Small intestine (tissue), 7 donors: ENCODE measurements around the gene LIPC. TPM values are rescaled to one million over a fixed set of nuclear protein-coding genes. Genes with fewer than 3 reads are reported as not detected.

Experiments
- DNase-seq, 2 donors: peaks; one replicate each; pipeline versions ENCODE4 v3.0.0 to v3.0.0-alpha.2; 2013
- FAIRE-seq: peaks from 2 replicates; lab custom pipeline; 2012; peaks lifted over from hg19 to GRCh38; lab: Jason Lieb, UNC
- H3K27ac ChIP-seq, 3 donors: one replicate each; pipeline ENCODE4 v1.5.1; 2013; ENCODE audit warnings: low read length in 2 of 3, mild to moderate bottlenecking in 2 of 3, control low read depth in 1 of 3, inconsistent platforms in 1 of 3, low read depth in 1 of 3, moderate library complexity in 1 of 3
- H3K27me3 ChIP-seq, 3 donors: one replicate each; pipeline ENCODE4 v1.6.1; 2013; ENCODE audit warnings: low read length in 3 of 3, inconsistent platforms in 1 of 3; ENCODE audit not compliant: control insufficient read depth in 3 of 3, insufficient read depth in 3 of 3
- H3K36me3 ChIP-seq, 3 donors: one replicate each; pipeline ENCODE4 v1.6.1; 2013; ENCODE audit warnings: low read length in 3 of 3, inconsistent platforms in 1 of 3, low read depth in 1 of 3, mild to moderate bottlenecking in 1 of 3, moderate library complexity in 1 of 3; ENCODE audit not compliant: control insufficient read depth in 3 of 3, insufficient read depth in 2 of 3
- H3K4me1 ChIP-seq, 3 donors: one replicate each; pipeline ENCODE4 v1.6.1; 2013; ENCODE audit warnings: low read length in 2 of 3, inconsistent platforms in 1 of 3, low read depth in 1 of 3, mild to moderate bottlenecking in 1 of 3, moderate library complexity in 1 of 3; ENCODE audit not compliant: control insufficient read depth in 3 of 3, insufficient read depth in 2 of 3
- H3K4me3 ChIP-seq, 3 donors: one replicate each; pipeline ENCODE4 v1.5.1; 2013; ENCODE audit warnings: low read length in 3 of 3, control low read depth in 1 of 3, inconsistent platforms in 1 of 3, low read depth in 1 of 3, mild to moderate bottlenecking in 1 of 3, moderate library complexity in 1 of 3
- H3K9me3 ChIP-seq, 2 donors: one replicate each; pipeline ENCODE4 v1.6.1; 2013; ENCODE audit warnings: low read depth in 1 of 2, low read length in 1 of 2; ENCODE audit not compliant: control insufficient read depth in 2 of 2, insufficient read depth in 1 of 2
- WGBS, 3 donors: extraction: QIAGEN DNeasy Blood & Tissue Kit; methylation state at CpG; one replicate each; pipeline ENCODE4 v1.1.7; 2013; 5-methylcytosine and 5-hydroxymethylcytosine counted together
- polyA plus RNA-seq, 4 donors: library from polyadenylated mRNA; stranded (reverse) in 3 of 4; unstranded in 1 of 4; fragments of 200-250 nt in 3 of 4; fragments of 120-200 nt in 1 of 4; gene quantifications; one replicate each; pipeline versions ENCODE4 v1.2.1 to v1.2.3, GENCODE V29; 2013
- donor health status: healthy with polysubstance abuse.
- donor health status: control.
- donor health status: control.
- donor health status: Bipolar disorder and iron deficiency.
- donor health status: healthy.

Gene LIPC
- polyA plus RNA-seq, 4 donors: 0.07 to 2.0 (median 1.2) TPM

DNA sequence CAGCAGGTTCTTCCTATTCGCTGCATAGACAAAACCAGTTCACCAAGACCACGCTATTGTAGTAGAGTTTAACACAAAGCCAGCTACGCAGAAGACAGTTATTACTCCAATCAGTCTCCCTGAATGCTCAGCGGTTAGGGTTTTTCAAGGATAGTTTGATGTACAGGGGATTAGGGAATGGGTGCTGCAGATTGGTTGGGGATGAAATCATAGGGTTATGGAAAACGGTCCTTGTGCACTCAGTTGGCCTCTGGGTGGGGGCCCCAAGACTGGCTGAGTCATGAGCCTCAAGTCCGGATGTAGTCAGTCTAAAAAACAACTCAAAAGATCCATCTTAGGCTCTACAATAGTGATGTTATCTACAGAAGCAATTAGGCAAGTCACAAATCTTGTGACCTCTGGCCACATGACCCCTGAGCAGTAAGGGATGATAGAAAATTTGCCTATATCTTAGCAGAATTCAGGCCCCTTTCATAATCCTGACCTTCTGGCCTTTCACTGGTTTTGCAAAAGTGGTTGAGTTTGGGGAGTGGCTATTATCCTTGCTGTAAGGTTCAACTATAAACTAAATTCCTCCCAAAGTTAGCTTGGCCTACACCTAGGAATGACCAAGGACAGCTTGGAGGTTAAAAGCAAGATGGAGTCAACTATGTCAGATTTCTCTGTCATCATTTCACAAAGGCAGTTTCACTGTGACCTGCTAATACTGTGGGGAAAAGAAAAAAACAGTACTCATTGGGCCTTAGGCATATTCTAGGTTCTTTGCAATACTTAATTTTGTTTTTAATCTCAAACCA is 57.7 kb downstream of the LIPC start:
- H3K27ac ChIP-seq: no peak overlapping the region
- H3K9me3 ChIP-seq: peaks cover 0 to 17% of the 10 kb centered on the region in 2 donors
- no peaks in the 10 kb centered on the region for H3K27me3 ChIP-seq
- no peak overlapping the region for H3K4me3 ChIP-seq
- 90 to 97% (median 93%) methylated on average over 6 of the region's 6 CpGs for WGBS, 3 donors
- H3K4me1 ChIP-seq: no peaks in the 10 kb centered on the region
- DNase-seq (no peak), FAIRE-seq (no peak)
- no peaks in the 10 kb centered on the region for H3K36me3 ChIP-seq

DNA sequence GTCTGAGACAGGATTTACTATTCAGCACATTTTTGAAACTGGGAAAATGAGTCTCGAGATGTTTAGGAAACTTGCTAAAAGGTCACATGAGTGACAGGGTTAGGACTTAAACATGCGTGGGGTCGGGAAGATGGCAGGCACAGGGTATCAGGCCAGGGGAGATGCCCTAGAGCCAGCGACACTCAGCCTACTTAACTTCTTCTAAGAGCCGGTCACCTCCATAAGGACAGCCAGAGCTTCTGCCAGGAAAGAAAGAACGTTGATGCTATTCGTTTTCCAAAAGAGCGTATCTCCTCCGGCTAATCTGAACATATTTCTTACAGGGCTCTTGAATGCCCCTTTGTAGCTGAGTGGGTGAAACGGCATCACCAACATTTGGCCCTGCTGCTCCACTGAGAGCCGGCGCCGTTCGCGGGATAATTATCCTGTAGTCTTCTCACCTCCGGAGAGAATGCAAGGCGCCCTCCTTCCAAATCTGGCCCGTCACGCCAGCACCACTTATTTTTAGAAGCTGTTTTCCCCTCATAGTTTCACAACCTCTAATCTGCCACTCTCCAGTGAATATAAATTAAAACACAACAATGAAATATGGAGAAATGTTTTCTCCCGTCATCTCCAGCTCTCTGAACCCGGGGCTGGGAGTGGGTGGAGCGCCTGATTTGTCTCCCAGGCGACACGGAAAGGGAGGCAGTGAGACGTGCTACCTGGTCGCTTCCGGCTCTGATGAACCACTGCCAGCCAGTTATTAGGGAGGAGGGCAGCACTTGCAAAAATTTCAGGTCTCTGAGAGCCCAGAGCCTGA is 58.5 kb downstream of the LIPC start:
- no peak for FAIRE-seq
- H3K27me3 ChIP-seq: no peaks in the 10 kb centered on the region
- H3K4me3 ChIP-seq: no peak overlapping the region
- H3K27ac ChIP-seq: no peak overlapping the region
- H3K36me3 ChIP-seq: no peaks in the 10 kb centered on the region
- H3K4me1 ChIP-seq: no peaks in the 10 kb centered on the region
- WGBS, 3 donors: 92 to 97% (median 92%) methylated on average over 27 of the region's 27 CpGs
- peaks cover 0 to 17% of the 10 kb centered on the region in 2 donors for H3K9me3 ChIP-seq
- no peak for DNase-seq

DNA sequence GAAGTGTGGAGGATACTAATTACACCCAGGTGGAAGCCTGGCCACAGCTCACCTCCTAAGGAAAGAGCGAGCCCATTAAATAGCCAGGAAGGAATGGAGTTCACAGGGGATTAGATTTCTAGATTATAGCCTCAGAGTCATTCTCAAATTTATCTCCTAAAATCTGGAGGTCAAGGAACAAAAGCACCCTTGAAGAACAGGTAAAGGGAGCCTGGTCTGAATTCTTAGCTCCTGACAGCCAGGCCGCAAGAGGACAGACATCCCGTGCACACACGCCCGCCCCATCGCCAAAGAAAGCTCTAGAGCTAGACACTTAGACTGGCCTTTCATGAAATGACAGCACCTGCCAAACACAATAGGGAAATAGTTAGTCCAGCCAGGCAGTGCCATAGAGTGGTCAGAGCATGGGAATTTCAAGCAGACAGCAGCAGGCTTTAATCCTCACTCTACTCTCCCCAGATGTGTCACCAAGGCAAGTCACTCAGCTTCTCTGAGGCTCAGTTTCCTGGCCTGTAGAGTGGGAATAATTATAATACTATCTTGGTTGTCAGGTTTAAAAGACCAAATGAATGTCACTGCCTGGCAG is 59.2 kb downstream of the LIPC start:
- H3K36me3 ChIP-seq: no peaks in the 10 kb centered on the region
- 85 to 94% (median 92%) methylated on average over 6 of the region's 6 CpGs for WGBS, 3 donors
- FAIRE-seq (no peak), DNase-seq (no peak)
- no peaks in the 10 kb centered on the region for H3K27me3 ChIP-seq
- H3K27ac ChIP-seq: no peak overlapping the region
- H3K9me3 ChIP-seq: peaks cover 0 to 17% of the 10 kb centered on the region in 2 donors
- no peaks in the 10 kb centered on the region for H3K4me1 ChIP-seq
- no peak overlapping the region for H3K4me3 ChIP-seq

DNA sequence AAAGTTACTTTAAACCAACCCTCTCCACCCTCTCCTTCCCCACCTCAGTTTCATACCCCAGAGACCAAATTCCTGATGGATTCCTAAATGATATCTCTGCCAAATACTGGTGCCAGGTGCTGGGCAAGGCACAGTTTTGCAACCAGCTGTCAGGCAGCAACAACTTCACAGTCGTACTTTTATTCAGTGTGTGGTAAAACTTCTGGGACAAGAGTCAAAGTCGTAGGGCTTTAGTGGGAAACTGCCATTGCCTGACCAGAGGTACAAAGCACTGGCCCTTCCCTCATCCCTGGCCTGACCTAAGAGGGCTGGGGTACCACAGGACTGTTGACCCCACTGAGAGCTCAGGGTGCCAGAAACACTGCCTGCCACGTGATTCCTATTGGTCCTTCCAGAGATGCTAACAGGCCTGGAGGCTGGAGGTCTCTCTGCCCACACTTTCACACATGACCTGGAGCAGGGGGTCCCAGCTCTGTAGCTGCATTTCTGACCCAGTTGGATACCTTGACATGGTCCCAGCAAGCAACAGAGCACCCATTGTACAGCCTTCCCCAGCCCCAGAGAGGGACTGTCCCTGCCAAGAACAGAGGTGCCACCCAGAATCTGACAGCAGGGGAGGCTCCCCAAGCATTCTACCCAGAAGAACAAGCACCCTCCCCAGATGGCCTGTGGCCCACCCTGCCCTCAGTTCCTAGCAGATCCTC is 59.9 kb downstream of the LIPC start:
- Histone ChIP-seq H3K27me3 (no peaks in the 10 kb centered on the region), H3K36me3 (no peaks in the 10 kb centered on the region), H3K4me3 (no peak overlapping the region), H3K9me3 (peaks cover 0 to 17% of the 10 kb centered on the region in 2 donors), H3K27ac (no peak overlapping the region), H3K4me1 (no peaks in the 10 kb centered on the region)
- DNase-seq (no peak), FAIRE-seq (no peak)
- 70 to 84% (median 71%) methylated on average over 3 of the region's 3 CpGs for WGBS, 3 donors

DNA sequence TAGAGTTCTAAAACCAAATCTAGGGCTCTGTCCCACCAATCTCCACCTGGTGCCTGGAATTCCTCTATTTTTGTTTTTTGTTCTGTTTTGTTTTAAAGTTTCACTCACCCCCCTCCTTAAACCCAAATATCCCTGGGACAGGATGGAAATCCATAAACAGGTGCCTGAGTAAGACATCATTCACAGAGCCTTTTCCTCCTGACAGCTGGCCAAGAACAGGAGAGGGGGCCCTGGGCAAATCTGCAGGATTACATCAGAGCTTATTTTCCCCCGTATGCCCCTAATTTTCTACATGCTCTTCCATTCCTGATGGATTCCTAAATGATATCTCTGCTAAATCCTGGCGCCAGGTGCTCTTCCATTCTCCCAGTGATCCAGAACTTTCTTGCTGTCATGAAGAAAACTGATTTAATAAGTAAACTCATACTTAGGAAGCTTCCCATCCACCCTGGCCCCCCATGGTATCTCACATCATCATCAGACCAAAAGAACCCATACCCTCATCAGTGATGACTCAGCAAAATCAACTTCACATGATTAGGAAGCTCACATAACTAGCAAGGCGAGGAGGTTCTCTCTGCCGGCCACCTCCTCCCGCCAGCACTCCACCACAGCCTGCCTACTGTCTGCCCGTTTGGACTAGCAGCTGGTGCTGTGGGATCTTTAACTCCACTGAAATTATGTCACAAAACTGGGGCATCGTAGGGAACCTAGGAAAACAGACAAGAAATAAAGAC is 61.0 kb downstream of the LIPC start:
- 77 to 78% (median 78%) methylated on average over 7 of the region's 7 CpGs for WGBS, 3 donors
- H3K27me3 ChIP-seq: no peaks in the 10 kb centered on the region
- H3K4me1 ChIP-seq: no peaks in the 10 kb centered on the region
- no peak for FAIRE-seq
- H3K27ac ChIP-seq: no peak overlapping the region
- peaks cover 0 to 17% of the 10 kb centered on the region in 2 donors for H3K9me3 ChIP-seq
- no peak overlapping the region for H3K4me3 ChIP-seq
- DNase-seq: no peak
- no peaks in the 10 kb centered on the region for H3K36me3 ChIP-seq

DNA sequence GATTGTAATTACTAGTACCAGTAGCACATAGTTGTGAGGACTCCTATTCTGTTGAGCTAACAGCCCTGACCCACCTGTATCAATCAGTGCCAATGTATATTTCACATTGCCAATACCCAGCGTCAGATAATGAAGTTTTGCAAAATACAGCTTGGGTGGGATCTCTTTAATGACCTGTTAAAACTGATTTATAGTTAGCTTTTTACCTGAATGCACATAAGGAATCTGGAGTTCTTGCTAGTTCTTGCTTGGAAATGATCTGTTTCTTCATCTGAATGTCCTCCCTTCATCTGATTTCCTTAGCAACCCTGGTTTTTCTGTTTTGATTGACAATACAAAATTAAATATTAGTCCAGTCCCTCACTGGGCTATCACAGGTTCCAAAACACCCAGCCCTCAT is 62.8 kb downstream of the LIPC start:
- Histone ChIP-seq H3K27ac (no peak overlapping the region), H3K4me3 (no peak overlapping the region), H3K4me1 (no peaks in the 10 kb centered on the region), H3K27me3 (no peaks in the 10 kb centered on the region), H3K9me3 (peaks cover 0 to 9% of the 10 kb centered on the region in 2 donors), H3K36me3 (no peaks in the 10 kb centered on the region)
- 79 to 97% (median 90%) methylated on average over 1 of the region's 1 CpG for WGBS, 3 donors
- FAIRE-seq: no peak
- DNase-seq: no peak

DNA sequence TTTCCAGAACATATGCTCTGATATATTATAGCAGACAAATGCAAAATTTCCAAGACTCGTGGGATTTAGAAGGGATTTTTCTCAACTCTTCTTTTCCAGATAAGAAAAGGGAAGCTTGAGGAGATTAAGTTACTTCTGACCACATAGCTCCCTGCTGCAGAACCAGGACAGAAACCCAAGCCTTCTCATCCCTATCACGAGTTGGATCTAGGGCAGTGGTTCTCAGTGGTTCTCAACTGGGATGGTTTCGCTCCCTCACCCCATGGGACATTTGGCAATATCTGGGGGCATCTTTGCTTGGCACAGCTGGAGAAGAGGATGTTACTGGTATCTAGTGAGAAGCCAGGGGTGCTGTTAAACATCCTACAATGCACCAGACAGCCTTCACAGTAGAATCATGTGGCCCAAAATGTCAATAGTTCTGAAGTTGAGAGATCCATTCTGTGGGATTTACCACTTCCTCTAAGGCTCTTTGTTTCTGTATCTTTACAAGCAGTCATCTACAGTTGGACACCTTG is 64.2 kb downstream of the LIPC start:
- no peak overlapping the region for H3K27ac ChIP-seq
- H3K4me3 ChIP-seq: no peak overlapping the region
- 82 to 92% (median 84%) methylated on average over 3 of the region's 3 CpGs for WGBS, 3 donors
- DNase-seq (no peak), FAIRE-seq (no peak)
- H3K27me3 ChIP-seq: no peaks in the 10 kb centered on the region
- H3K36me3 ChIP-seq: no peaks in the 10 kb centered on the region
- H3K4me1 ChIP-seq: no peaks in the 10 kb centered on the region
- H3K9me3 ChIP-seq: no peaks in the 10 kb centered on the region
